SU-DHL-6 (cell line): Measurements from ENCODE around the gene HPS6.

ENCODE experiments used
- CTCF ChIP-seq: fragments of 200-600 bp; sonication (generic); IDR thresholded peaks from one replicate; pipeline ENCODE4 v1.5.1; 2017; ENCODE audit warnings: antibody characterized with exemption, mild to moderate bottlenecking, low read length, moderate library complexity; ENCODE audit not compliant: insufficient read depth, poor library complexity, severe bottlenecking
- EZH2phosphoT487 ChIP-seq: fragments of 200-600 bp; sonication (generic), shearing (Covaris generic); conservative IDR thresholded peaks from 2 replicates; pipeline ENCODE4 v1.6.1; 2018; ENCODE audit warnings: mild to moderate bottlenecking, antibody characterized with exemption, low read length, moderate library complexity, mixed read lengths

DNA sequence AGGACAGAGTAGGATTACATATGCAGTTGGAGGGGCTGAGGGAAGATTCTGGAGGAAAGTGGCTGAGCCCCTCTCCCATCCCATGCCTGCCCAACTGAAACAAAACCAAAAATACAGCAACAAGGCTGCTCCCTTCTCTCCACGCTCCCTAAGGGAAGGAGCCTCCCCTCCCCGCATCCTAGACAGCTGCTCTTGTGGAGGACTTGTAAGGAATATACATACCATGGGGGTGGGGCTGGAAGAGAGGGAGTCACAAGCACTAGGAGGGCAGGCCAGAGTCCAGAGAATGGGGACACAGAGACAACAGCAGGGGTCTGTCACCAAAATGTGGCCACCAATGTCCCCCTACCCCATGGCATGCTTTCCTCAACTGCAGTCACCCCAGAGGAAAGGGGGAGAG is 41.8 kb downstream of the HPS6 start:
- TF ChIP-seq CTCF, result no peak
- TF ChIP-seq EZH2phosphoT487, result no peak
